ENCODE measurements around the gene OASL. TPM values are rescaled to one million over a fixed set of nuclear protein-coding genes. Genes with fewer than 3 reads are reported as not detected.

OASL gene
- polyA plus RNA-seq, 1 of the 3 experiments (the other 2 are of a cell fraction): 0.41 TPM

DNA sequence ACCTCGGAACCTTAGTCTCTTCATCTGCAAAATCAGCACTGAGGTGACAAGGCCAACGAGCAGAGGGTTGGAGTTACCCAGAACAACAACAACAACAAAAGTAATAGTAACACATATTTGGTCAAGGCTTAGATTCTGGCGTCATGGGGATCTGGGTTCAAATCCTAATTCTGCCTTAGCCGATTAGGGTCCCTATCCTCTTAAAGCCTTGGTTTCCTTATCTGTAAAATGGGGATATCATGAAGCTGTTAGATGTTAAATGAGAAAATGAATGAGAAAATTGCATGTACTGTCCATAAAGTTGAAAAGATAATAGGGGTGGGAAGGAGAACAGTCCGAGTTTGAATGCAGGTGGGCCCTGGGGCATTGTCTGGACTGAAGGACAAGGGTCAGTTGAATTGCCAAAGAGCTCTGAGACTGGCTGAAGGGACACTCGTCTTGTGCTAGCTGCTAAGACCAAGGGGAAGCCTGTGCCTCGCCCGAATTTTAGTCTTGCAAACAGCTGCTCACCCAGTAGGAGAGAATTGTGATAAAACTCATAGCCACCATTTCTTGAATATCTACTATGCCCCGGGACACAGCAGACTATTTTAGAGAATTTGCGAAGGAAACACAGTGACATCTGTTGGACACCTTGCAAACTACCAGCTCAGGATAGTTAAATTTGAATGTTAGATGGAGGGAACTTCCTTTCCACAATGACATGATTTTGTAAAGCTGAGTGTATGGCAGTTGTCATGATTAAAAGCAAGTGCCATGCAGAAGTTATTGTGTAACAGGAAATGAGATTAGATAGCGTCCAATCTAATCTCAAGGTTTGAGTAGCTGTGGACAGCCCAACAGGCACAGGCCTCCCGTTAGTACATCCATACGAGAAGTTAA lies 67.5 kb downstream of the OASL start:
- 35% methylated on average over 13 of the region's 13 CpGs for WGBS (ENCODE audit: low lambda C conversion rate)
- POLR2A ChIA-PET: no interaction called here
- Histone ChIP-seq H3K27ac (ENCODE audit: low read depth in 2 of 2, low read length in 1 of 2) (no peak overlapping the region), H3K9me2 (no peaks in the 10 kb centered on the region), H3K36me3 (replicated peaks in 1 of 2; ENCODE audit: control insufficient read depth in 1 of 2, insufficient read depth in 2 of 2, low read length in 1 of 2) (no peaks in the 10 kb centered on the region), H3K27me3 (ENCODE audit: insufficient read depth) (no peaks in the 10 kb centered on the region; the same call in 1 of the 2 replicates), H3K4me3 (ENCODE audit: low read depth in 2 of 2, low read length in 1 of 2) (no peak overlapping the region), H2AFZ (ENCODE audit: low read depth) (no peak overlapping the region), H3F3A (replicated peaks; ENCODE audit: insufficient read depth) (no peaks in the 10 kb centered on the region), H4K20me1 (ENCODE audit: insufficient read depth) (no peaks in the 10 kb centered on the region), H3K9ac (no peak overlapping the region), H3K4me1 (ENCODE audit: control insufficient read depth in 1 of 2, insufficient read depth in 2 of 2, low read depth in 1 of 2, low read length in 1 of 2) (peaks cover 0 to 2% of the 10 kb centered on the region in 2 experiments; a peak in 1 of 4 replicates), H3K9me3 (no peaks in the 10 kb centered on the region), H3K4me2 (no peak overlapping the region), H3K79me2 (ENCODE audit: insufficient read depth) (no peaks in the 10 kb centered on the region)
- peak; percentile 78 for DNase-seq
- CTCF ChIA-PET: interaction anchor here (0.5 to 5.2 kb wide), 74 partner anchors 9 to 427 kb away, joined by 3 to 101 read pairs (median 4); partner anchors contain the start of genes ACADS, CABP1, MLEC and POP5
- no peak for TF ChIP-seq RXRA (IDR thresholded peaks at IDR 0.05; ENCODE audit: borderline replicate concordance, low read depth)
- no peak for TF ChIP-seq EZH2phosphoT487 (IDR thresholded peaks at IDR 0.05; ENCODE audit: borderline replicate concordance, low read depth)
- TF ChIP-seq NFIC (IDR thresholded peaks at IDR 0.05; ENCODE audit: borderline replicate concordance): no peak
- TF ChIP-seq, protein P1, sequence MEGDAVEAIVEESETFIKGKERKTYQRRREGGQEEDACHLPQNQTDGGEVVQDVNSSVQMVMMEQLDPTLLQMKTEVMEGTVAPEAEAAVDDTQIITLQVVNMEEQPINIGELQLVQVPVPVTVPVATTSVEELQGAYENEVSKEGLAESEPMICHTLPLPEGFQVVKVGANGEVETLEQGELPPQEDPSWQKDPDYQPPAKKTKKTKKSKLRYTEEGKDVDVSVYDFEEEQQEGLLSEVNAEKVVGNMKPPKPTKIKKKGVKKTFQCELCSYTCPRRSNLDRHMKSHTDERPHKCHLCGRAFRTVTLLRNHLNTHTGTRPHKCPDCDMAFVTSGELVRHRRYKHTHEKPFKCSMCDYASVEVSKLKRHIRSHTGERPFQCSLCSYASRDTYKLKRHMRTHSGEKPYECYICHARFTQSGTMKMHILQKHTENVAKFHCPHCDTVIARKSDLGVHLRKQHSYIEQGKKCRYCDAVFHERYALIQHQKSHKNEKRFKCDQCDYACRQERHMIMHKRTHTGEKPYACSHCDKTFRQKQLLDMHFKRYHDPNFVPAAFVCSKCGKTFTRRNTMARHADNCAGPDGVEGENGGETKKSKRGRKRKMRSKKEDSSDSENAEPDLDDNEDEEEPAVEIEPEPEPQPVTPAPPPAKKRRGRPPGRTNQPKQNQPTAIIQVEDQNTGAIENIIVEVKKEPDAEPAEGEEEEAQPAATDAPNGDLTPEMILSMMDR (IDR thresholded peaks at IDR 0.05): peak; percentile 78
- no peak for TF ChIP-seq FOXJ3 (CRISPR knock-in tag; IDR thresholded peaks at IDR 0.05)
- TF ChIP-seq RCOR1 (IDR thresholded peaks at IDR 0.05; ENCODE audit: low read length): peak; percentile 49; the same call in 1 of the 2 replicates
- TF ChIP-seq, protein P2, sequence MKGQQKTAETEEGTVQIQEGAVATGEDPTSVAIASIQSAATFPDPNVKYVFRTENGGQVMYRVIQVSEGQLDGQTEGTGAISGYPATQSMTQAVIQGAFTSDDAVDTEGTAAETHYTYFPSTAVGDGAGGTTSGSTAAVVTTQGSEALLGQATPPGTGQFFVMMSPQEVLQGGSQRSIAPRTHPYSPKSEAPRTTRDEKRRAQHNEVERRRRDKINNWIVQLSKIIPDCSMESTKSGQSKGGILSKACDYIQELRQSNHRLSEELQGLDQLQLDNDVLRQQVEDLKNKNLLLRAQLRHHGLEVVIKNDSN (IDR thresholded peaks at IDR 0.05; ENCODE audit: borderline replicate concordance, low read depth): no peak
- no peak for TF ChIP-seq TEAD4 (IDR thresholded peaks at IDR 0.05; ENCODE audit: borderline replicate concordance, insufficient read depth)
- no peak for TF ChIP-seq FOSL2 (IDR thresholded peaks at IDR 0.05; ENCODE audit: borderline replicate concordance, low read depth)
- TF ChIP-seq SMC3 (IDR thresholded peaks at IDR 0.05; ENCODE audit: low read depth, low read length): peak; percentile 71
- TF ChIP-seq GATA2 (CRISPR knock-in tag; IDR thresholded peaks at IDR 0.05): peak; percentile 38; the same call in 1 of the 2 replicates
- TF ChIP-seq, protein P3, sequence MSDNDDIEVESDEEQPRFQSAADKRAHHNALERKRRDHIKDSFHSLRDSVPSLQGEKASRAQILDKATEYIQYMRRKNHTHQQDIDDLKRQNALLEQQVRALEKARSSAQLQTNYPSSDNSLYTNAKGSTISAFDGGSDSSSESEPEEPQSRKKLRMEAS (IDR thresholded peaks at IDR 0.05; ENCODE audit: low read depth): no peak
- TF ChIP-seq GABPA (IDR thresholded peaks at IDR 0.05; ENCODE audit: low read depth): no peak
- TF ChIP-seq FOXM1 (IDR thresholded peaks at IDR 0.05; ENCODE audit: low read depth): no peak
- TF ChIP-seq YY1 (IDR thresholded peaks at IDR 0.05; ENCODE audit: low read depth): no peak
- TF ChIP-seq CHD2 (IDR thresholded peaks at IDR 0.05; ENCODE audit: low read length, partially characterized antibody): no peak
- TF ChIP-seq TCF12 (IDR thresholded peaks at IDR 0.05): no peak
- TF ChIP-seq, protein P4, sequence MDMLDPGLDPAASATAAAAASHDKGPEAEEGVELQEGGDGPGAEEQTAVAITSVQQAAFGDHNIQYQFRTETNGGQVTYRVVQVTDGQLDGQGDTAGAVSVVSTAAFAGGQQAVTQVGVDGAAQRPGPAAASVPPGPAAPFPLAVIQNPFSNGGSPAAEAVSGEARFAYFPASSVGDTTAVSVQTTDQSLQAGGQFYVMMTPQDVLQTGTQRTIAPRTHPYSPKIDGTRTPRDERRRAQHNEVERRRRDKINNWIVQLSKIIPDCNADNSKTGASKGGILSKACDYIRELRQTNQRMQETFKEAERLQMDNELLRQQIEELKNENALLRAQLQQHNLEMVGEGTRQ (IDR thresholded peaks at IDR 0.05; ENCODE audit: borderline replicate concordance, low read depth, low read length): no peak
- TF ChIP-seq SIN3A (IDR thresholded peaks at IDR 0.05; ENCODE audit: borderline replicate concordance, low read depth, low read length): no peak
- no peak for TF ChIP-seq RFX5 (IDR thresholded peaks at IDR 0.05; ENCODE audit: low read length)
- TF ChIP-seq, protein P5, sequence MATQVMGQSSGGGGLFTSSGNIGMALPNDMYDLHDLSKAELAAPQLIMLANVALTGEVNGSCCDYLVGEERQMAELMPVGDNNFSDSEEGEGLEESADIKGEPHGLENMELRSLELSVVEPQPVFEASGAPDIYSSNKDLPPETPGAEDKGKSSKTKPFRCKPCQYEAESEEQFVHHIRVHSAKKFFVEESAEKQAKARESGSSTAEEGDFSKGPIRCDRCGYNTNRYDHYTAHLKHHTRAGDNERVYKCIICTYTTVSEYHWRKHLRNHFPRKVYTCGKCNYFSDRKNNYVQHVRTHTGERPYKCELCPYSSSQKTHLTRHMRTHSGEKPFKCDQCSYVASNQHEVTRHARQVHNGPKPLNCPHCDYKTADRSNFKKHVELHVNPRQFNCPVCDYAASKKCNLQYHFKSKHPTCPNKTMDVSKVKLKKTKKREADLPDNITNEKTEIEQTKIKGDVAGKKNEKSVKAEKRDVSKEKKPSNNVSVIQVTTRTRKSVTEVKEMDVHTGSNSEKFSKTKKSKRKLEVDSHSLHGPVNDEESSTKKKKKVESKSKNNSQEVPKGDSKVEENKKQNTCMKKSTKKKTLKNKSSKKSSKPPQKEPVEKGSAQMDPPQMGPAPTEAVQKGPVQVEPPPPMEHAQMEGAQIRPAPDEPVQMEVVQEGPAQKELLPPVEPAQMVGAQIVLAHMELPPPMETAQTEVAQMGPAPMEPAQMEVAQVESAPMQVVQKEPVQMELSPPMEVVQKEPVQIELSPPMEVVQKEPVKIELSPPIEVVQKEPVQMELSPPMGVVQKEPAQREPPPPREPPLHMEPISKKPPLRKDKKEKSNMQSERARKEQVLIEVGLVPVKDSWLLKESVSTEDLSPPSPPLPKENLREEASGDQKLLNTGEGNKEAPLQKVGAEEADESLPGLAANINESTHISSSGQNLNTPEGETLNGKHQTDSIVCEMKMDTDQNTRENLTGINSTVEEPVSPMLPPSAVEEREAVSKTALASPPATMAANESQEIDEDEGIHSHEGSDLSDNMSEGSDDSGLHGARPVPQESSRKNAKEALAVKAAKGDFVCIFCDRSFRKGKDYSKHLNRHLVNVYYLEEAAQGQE (IDR thresholded peaks at IDR 0.05; ENCODE audit: low read depth, low read length): no peak
- no peak for TF ChIP-seq NRF1 (IDR thresholded peaks at IDR 0.05; ENCODE audit: low read depth, low read length)
- TF ChIP-seq, protein P6, sequence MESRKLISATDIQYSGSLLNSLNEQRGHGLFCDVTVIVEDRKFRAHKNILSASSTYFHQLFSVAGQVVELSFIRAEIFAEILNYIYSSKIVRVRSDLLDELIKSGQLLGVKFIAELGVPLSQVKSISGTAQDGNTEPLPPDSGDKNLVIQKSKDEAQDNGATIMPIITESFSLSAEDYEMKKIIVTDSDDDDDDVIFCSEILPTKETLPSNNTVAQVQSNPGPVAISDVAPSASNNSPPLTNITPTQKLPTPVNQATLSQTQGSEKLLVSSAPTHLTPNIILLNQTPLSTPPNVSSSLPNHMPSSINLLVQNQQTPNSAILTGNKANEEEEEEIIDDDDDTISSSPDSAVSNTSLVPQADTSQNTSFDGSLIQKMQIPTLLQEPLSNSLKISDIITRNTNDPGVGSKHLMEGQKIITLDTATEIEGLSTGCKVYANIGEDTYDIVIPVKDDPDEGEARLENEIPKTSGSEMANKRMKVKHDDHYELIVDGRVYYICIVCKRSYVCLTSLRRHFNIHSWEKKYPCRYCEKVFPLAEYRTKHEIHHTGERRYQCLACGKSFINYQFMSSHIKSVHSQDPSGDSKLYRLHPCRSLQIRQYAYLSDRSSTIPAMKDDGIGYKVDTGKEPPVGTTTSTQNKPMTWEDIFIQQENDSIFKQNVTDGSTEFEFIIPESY (IDR thresholded peaks at IDR 0.05; ENCODE audit: borderline replicate concordance, low read depth): no peak

All from SK-N-SH (cell line).